Activated CD4-positive, alpha-beta T cell treated with anti-CD3 and anti-CD28 coated beads for 1 hour (primary cell): ENCODE measurements around the gene BTN2A1.
"Not testable (repeated sequence)": the region's sequence is repeated elsewhere in the genome, so short reads cannot be mapped to it uniquely, and the experiment has no call there.

Experiments
- DNase-seq: peaks from one replicate; pipeline ENCODE4 v3.0.0-alpha.2; 2020

The BTN2A1 gene

DNA sequence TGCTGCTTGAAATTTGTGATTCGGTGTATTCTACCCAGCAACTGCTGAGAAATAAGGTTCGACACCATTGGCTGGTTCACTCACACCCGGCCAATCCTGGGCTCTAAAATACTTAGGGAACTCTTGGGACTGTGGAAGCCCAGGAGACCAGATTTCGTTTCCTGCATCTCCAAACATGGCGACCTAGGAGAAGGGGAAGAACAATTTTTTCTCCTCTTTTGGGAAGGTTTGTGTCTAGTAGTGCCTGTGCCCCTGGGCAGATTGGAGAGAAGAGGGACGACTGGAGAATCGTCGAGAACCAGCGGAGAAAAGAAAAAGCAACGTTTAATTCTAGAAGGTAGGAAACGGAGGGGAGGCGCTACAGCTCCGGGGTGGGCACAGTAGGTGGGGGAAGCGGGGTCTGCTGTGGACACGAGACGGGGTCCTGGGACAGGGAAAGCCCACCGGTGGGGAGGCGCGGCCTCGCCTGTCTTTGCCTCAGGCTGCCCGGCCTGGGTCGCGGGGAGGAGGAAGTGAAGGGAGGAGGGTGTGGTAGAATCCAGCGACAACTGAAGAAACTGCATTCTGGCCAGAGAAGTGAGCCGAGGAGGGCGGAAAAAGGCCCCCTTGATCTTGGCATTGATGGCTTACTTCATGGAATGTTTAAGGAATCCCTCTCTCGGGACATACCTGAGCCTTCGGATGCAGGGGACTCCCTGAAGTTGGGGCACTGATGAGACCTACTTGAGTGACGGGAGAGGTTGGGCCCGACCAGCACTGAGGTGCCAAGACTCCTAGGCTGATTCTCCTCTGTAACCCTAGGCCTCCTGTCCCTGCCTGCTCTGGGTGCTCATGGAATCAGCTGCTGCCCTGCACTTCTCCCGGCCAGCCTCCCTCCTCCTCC, at the start of gene BTN2A1:
Gene BTN2A1, plus strand, starts transcription at position 150 of the 883 bp plus-strand sequence. Its CDS starts 682 bp downstream, at position 832.
- peak; percentile 45 for DNase-seq

GRCh38 chr6:26408828-26409730, 48.7 kb upstream of the BTN2A1 start:
- no peak for DNase-seq

DNA sequence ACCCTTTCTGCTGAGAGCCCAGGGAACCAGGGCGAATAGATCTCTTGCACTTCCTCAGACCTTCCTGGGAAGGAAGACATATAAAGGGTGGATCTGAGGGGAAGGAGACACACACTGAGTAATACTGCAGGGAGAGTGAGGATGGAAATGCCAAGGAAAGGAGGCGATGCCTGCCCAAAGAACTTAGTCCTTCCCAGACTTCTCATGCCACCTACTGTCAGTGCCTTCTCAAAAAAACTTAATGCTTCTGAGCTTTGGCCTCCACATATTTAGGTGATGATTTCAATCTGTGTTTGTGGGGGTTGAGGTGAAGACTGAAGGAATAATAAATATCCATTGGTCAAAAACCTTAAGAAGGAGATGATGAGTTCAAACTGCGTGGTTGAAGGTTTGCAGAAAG, 46.0 kb upstream of the BTN2A1 start:
- no peak for DNase-seq

GRCh38 chr6:26412228-26412627, 45.5 kb upstream of the BTN2A1 start:
- no peak for DNase-seq

GRCh38 chr6:26412954-26413353, 44.8 kb upstream of the BTN2A1 start:
- no peak for DNase-seq

GRCh38 chr6:26414281-26414680, 43.5 kb upstream of the BTN2A1 start:
- no peak for DNase-seq

GRCh38 chr6:26415036-26415614, 42.6 kb upstream of the BTN2A1 start:
- no peak for DNase-seq

DNA sequence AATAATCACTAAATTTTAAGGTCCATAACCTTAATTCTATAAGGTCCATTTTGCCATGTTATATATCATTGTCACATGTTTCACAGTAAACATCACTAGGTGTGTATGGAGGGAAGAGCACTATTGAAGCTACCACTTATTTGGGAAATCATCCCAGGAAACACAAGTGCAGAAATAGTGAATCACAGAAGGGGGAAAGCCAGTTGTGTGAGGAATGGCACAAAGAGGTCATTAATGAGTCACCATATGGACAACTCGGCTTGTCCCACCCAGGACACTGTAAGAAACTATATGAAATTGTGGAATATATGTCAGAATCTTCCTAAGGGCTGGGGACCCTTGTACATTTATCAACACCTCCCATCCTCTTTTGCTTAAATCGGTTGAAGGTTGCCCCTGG, 42.0 kb upstream of the BTN2A1 start:
- DNase-seq, result no peak

DNA sequence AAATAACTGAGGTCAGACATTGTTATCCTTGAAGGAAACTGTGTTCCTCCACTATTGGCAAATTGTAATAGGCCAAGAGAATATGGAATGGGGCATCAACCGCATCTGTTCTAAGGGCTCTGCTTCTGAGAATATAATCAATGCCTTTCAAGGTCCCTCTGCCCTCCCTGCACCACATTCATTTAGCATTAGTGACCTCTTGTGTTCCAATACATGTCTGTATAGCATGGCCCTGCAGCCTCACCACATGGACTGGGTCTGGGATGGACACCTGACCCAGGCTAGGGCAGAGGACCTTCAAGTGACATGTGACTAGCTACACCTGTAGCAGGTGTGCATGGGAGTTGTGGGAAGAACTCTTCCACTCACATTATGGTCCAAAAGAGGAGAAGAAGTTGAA, 41.5 kb upstream of the BTN2A1 start:
- no peak for DNase-seq

GRCh38 chr6:26418077-26418476, 39.7 kb upstream of the BTN2A1 start:
- not testable (repeated sequence) for DNase-seq

- DNase-seq, result not testable (repeated sequence)
Observed at GRCh38 chr6:26418795-26419194, 39.0 kb upstream of the BTN2A1 start.

DNA sequence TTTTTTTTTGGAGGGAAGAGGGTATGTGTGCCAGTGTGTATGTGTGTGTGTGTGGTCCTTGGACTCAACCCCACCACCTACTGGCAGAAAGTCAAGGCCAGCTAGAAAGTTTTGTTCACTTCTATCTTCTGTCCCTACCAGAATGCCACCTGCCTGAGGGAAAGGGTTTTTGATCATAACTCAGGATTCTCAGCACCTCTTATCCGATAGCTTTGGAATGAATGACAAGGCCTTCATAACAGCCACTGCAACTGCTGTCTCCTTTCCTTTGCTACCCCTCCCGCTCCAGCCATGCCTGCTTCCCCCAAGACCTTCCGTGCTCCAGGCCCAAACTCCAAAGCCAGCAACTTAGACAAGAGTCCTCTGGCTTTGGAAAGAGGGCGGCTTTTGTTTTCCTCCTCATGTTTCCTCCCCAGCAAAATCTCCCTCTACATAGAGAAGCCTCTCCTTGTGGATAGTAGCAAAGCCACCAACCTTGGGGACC, 37.0 kb upstream of the BTN2A1 start:
- DNase-seq, result no peak

- peak; percentile 19 for DNase-seq
Observed at GRCh38 chr6:26421259-26422144, 36.3 kb upstream of the BTN2A1 start.

GRCh38 chr6:26422329-26422728, 35.4 kb upstream of the BTN2A1 start:
- no peak for DNase-seq

DNA sequence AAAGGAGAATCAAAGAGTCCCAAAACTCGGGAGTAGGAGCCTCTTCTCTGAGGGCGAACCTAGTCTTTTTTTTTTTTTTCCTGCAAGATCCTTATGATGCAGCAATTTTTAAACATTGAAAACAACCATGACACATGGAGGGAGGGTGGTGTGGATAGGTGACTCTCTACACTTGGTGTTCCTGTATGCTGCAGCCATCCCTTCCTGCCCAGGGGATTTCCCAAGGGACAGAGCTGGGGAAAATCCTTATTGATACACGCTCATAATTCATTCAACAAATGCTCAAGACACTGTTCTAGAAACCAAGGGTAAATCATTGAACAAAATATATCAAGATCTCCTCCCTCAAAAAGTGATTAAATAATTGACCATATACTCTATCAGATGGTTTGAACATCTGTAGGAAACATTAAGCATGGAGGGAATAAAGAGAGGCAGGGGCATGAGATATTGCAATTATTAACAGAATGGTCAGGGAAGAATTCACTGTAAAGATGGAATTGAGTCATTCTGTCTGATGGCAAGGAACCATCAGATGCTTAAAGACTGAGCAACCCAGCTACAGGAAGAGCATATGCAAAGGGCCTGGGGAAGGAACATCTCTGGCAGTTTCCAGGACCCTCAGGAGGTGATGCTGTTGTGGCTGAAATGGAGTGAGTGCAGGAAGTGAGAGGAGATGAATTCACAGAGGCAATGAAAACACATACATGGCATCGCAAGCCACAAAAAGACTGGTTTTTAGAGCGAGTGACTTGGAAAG, 30.9 kb upstream of the BTN2A1 start:
- DNase-seq, result no peak

DNA sequence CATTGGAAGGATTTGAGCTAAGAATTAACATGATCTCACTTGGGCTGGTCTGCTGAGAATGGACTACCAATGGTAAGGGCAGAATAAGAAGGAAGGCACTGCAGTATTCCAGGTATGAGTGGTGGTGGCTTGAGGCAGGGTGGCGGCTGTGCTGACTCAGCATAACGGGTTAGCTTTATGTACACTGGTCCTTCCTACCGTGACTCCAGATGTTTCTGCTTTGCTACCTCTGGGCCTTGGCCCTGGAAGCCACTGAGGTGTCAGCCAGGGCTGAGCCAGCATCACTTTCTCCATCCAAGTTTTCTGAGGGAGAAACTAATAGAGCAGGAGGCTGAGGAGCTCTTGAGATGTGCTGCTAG, 30.3 kb upstream of the BTN2A1 start:
- DNase-seq, result no peak

DNA sequence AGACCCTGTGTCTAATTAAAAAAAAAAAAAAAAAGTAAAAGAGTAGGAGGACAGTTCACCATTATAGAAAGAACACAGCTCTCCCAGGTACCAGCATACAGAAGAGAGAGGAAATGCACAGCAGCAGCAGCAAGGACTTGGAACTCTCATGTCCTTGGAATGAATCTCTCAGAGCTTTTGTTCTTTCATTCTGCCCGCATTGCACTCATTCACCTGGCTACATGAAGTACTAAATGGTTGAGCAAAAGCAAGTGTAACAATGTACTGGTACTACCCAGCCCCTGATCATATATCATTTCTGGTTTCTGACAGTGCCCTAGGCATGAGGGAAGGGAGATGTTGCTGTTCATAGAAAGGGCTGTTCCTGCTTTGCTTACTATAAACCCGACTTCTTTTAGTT, 29.5 kb upstream of the BTN2A1 start:
- DNase-seq, result no peak

- DNase-seq, result no peak
Observed at GRCh38 chr6:26430787-26431186, 27.0 kb upstream of the BTN2A1 start.

- no peak for DNase-seq
Observed at GRCh38 chr6:26431258-26432172, 26.2 kb upstream of the BTN2A1 start.

DNA sequence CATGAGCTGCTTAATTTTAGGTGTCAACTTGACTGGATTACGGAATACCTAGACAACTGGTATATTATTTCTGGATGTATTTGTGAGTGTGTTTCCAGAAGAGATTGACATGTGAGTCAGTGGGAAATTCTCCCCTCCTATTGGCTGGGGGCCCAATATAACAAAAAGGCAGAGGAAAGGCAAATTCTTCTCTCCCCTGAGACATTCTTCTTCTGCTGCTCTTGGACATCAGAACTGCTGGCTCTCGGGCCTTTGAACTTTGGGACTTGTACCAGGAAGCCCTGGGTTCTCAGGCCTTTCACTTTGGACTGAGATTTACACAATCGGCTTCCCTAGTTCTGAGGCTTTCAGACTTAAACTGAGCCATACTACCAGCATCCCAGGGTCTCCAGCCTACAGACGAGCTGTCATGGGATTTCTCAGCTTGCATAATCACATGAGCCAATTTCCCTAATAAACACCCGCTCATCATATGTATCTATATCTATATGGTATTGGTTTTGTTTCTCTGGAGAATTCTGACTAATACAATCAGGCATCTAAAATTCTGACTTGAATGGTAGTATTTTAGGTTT, 25.0 kb upstream of the BTN2A1 start:
- DNase-seq, result no peak
